Lung (tissue), 12 donors: ENCODE results near the gene ADGRV1. TPM values are rescaled to one million over a fixed set of nuclear protein-coding genes. Genes with fewer than 3 reads are reported as not detected.
"Not testable (repeated sequence)": the region's sequence is repeated elsewhere in the genome, so short reads cannot be mapped to it uniquely, and the experiment has no call there.

Experiments
- ATAC-seq: fragments of 200-7000 bp; cut with Tn5 transposase; one replicate; pipeline ENCODE4 v1.9.1; 2020; ENCODE audit warnings: moderate number of reproducible peaks; ENCODE audit not compliant: insufficient read depth, low FRiP score
- DNase-seq, 3 donors: peaks; one replicate each; pipeline ENCODE4 v3.0.0-alpha.2; 2013 to 2017
- H3K27ac ChIP-seq, 2 donors: one replicate each; pipeline ENCODE4 v1.5.1; 2013; ENCODE audit warnings: mild to moderate bottlenecking in 2 of 2, moderate library complexity in 2 of 2, control low read depth in 1 of 2, inconsistent platforms in 1 of 2, low read depth in 1 of 2, low read length in 1 of 2
- H3K27me3 ChIP-seq, 3 donors: one replicate each; pipeline ENCODE4 v1.5.1; 2013; ENCODE audit warnings: low read length in 2 of 3; ENCODE audit not compliant: control insufficient read depth in 3 of 3, insufficient read depth in 3 of 3
- H3K36me3 ChIP-seq, 4 donors: one replicate each; pipeline ENCODE4 v1.5.1; 2013; ENCODE audit warnings: low read length in 4 of 4, mild to moderate bottlenecking in 1 of 4, moderate library complexity in 1 of 4; ENCODE audit not compliant: control insufficient read depth in 4 of 4, insufficient read depth in 4 of 4
- H3K4me1 ChIP-seq, 5 donors: one replicate each; pipeline ENCODE4 v1.5.1; 2013; ENCODE audit warnings: low read length in 5 of 5, mild to moderate bottlenecking in 2 of 5, moderate library complexity in 1 of 5; ENCODE audit not compliant: control insufficient read depth in 5 of 5, insufficient read depth in 5 of 5
- H3K4me3 ChIP-seq: one replicate; pipeline ENCODE4 v1.5.1; 2013; ENCODE audit warnings: mild to moderate bottlenecking, control low read depth, moderate library complexity
- H3K9ac ChIP-seq, 2 donors: one replicate each; pipeline ENCODE4 v1.5.1; 2013; ENCODE audit warnings: low read length in 2 of 2, control low read depth in 1 of 2; ENCODE audit not compliant: insufficient read depth in 1 of 2
- H3K9me3 ChIP-seq, 4 donors: one replicate each; pipeline ENCODE4 v1.5.1; 2013; ENCODE audit warnings: low read length in 3 of 4, mild to moderate bottlenecking in 1 of 4, moderate library complexity in 1 of 4; ENCODE audit not compliant: control insufficient read depth in 4 of 4, insufficient read depth in 3 of 4
- WGBS, 2 donors: extraction: QIAGEN DNeasy Blood & Tissue Kit; methylation state at CpG; one replicate each; pipeline ENCODE4 v1.1.7; 2013; 5-methylcytosine and 5-hydroxymethylcytosine counted together
- polyA plus RNA-seq, 2 donors: library from polyadenylated mRNA; stranded (reverse); fragments of 200-250 nt; gene quantifications; one replicate each; pipeline ENCODE4 v1.2.1, GENCODE V29; 2013
- total RNA-seq, 2 donors: library from RNA; depleted of rRNA in 1 of 2; stranded (reverse); fragments of >200 nt in 1 of 2; gene quantifications; one replicate each; pipeline ENCODE4 v1.2.1, GENCODE V29; 2014 to 2021
- TF ChIP-seq, protein P1 (sequence below): IDR thresholded peaks from 2 replicates; pipeline ENCODE4 v1.5.1; 2012; ENCODE audit warnings: mild to moderate bottlenecking; ENCODE audit errors: control extremely low read depth, extremely low read depth
- donor health status: control.
- donor health status: control.
- donor health status: Bipolar disorder and iron deficiency.
- donor health status: healthy.
- donor health status: DM: yes; HTN: yes; CAD: no.

ADGRV1 gene
- total and polyA plus RNA-seq, 4 donors: 3.6 to 66.2 (median 28.2) TPM

DNA sequence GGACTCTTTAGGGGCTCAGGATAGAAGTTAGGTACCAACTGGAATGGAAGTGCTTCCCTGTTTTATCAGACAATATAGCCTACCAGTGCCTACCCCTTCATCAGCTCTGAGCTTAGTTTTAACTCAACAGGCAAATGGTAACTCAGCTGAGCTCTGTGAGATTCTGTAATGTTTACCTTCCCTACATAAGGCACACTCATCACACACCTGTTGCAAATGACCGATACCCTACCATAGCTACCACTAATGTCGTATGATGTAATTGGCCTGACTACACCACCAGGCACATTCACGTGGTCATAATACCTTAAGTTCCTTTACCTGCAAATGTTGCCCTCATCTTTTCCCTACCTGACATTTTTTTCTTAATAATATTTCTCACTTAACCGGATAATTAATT, 254.8 kb downstream of the ADGRV1 start:
- TF ChIP-seq, protein P1, sequence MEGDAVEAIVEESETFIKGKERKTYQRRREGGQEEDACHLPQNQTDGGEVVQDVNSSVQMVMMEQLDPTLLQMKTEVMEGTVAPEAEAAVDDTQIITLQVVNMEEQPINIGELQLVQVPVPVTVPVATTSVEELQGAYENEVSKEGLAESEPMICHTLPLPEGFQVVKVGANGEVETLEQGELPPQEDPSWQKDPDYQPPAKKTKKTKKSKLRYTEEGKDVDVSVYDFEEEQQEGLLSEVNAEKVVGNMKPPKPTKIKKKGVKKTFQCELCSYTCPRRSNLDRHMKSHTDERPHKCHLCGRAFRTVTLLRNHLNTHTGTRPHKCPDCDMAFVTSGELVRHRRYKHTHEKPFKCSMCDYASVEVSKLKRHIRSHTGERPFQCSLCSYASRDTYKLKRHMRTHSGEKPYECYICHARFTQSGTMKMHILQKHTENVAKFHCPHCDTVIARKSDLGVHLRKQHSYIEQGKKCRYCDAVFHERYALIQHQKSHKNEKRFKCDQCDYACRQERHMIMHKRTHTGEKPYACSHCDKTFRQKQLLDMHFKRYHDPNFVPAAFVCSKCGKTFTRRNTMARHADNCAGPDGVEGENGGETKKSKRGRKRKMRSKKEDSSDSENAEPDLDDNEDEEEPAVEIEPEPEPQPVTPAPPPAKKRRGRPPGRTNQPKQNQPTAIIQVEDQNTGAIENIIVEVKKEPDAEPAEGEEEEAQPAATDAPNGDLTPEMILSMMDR: no peak
- 95% methylated on average over 4 of the region's 4 CpGs for WGBS, 2 donors
- Histone ChIP-seq H3K27me3 (no peaks in the 10 kb centered on the region), H3K4me3 (no peak overlapping the region), H3K27ac (no peak overlapping the region), H3K9me3 (no peaks in the 10 kb centered on the region), H3K36me3 (no peaks in the 10 kb centered on the region), H3K4me1 (no peaks in the 10 kb centered on the region), H3K9ac (no peak overlapping the region)
- no peak for DNase-seq
- ATAC-seq: no peak

- not testable (repeated sequence) for H3K27me3 ChIP-seq, DNase-seq, H3K9ac ChIP-seq, H3K36me3 ChIP-seq, H3K4me3 ChIP-seq, H3K27ac ChIP-seq, H3K9me3 ChIP-seq, ATAC-seq, H3K4me1 ChIP-seq
- 92 to 93% methylated on average over 23 to 26 of the region's 26 CpGs for WGBS, 2 donors
These were observed 263.5 kb downstream of the ADGRV1 start for GRCh38 chr5:90822062-90822461.

DNA sequence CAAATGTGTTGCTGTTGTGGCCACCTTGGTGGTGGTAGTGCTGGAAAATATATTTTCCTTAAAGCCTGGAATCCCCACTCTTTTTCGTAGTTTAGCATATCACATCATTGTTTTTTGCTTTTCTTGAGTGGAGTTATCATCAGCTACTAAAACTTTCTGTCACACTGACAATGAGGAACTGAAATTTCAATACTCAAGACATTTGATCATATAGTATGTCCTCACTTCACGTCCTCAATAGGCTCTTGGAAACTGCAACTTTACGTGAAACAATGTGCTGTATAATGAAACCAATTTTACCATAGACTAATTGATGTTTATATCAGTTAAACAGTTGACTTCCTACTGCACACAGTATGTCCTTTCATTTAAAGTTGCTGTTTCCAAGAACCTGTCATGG, 265.8 kb downstream of the ADGRV1 start:
- Histone ChIP-seq H3K27me3 (no peaks in the 10 kb centered on the region), H3K4me1 (no peaks in the 10 kb centered on the region), H3K9me3 (no peaks in the 10 kb centered on the region), H3K9ac (no peak overlapping the region), H3K4me3 (no peak overlapping the region), H3K27ac (no peak overlapping the region), H3K36me3 (no peaks in the 10 kb centered on the region)
- DNase-seq (no peak), ATAC-seq (no peak)
- whole genome bisulfite sequencing, 2 donors: 75 to 79% methylated on average over 3 of the region's 3 CpGs
- TF ChIP-seq, protein P1: no peak

GRCh38 chr5:90830058-90830457, 271.5 kb downstream of the ADGRV1 start:
- DNase-seq (no peak), ATAC-seq (no peak)
- no peaks in the 10 kb centered on the region for H3K4me1 ChIP-seq
- H3K27me3 ChIP-seq: no peaks in the 10 kb centered on the region
- no peaks in the 10 kb centered on the region for H3K36me3 ChIP-seq
- 88 to 92% methylated on average over 3 of the region's 3 CpGs for WGBS, 2 donors
- H3K9me3 ChIP-seq: peaks cover 0 to 5% (median 0%) of the 10 kb centered on the region in 4 donors
- no peak overlapping the region for H3K27ac ChIP-seq
- no peak overlapping the region for H3K9ac ChIP-seq
- H3K4me3 ChIP-seq: no peak overlapping the region
- TF ChIP-seq, protein P1: no peak
